ENCODE results near the gene BBX.

DNA sequence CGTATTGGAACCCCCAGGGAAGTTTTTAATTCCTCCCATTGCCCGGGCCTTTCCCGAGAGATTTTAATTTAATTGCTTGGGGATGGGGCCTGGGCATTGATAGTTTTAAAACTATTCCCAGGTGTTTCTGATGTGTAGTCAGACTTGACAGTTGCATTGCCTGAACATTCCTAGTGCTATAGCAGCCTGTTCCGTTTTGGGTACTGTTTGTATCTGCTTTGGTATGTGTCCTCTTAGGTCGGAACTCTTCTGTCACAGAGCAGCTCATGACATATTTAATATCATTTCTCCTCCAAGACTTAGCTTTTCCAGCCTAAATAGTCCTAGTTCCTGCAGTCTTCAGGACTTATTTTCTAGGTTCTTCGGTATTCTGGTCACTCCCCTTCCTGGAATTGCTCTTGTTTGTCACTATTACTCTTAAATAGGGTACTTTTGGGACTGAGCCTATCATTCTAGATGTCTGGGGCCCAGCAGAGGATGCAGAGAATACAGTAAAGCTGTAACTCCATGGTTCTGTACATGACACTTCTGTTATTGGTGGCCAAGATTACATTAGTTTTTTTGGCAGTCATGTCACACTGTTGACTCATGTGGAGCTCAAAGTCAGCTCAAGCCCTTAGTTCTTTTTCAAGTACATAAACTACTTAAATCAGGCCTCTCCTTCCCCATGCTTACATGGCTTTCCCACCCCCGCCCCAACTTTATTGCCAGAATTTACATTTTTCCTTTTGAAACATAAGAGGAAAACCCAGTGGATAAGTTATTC lies 81.5 kb downstream of the BBX start:
- TF ChIP-seq EZH2phosphoT487 (IDR thresholded peaks at IDR 0.05; ENCODE audit: insufficient read depth, low read depth) (no peak), EZH2 (IDR thresholded peaks at IDR 0.05; ENCODE audit: insufficient read depth, poor library complexity, severe bottlenecking) (no peak)

Measured in GM23248 (cell line).